Omental fat pad (tissue), 4 donors: Measurements from ENCODE around the gene TPD52L1. TPM values are rescaled to one million over a fixed set of nuclear protein-coding genes. Genes with fewer than 3 reads are reported as not detected.

ENCODE experiments used
- ATAC-seq: fragments of 150-250 bp; one replicate; pipeline ENCODE4 v1.9.1; 2016; ENCODE audit warnings: mild to moderate bottlenecking, moderate library complexity; ENCODE audit not compliant: low FRiP score
- DNase-seq: peaks from one replicate; pipeline ENCODE4 v3.0.0-alpha.2; 2019; ENCODE audit warnings: low spot score
- total RNA-seq, 4 donors: library from RNA; depleted of rRNA; stranded (reverse); fragments of >200 nt; gene quantifications; one replicate each; pipeline ENCODE4 v1.1.0, GENCODE V29; 2016
- TF ChIP-seq, protein P1 (sequence below), 3 donors: fragments of 450-650 bp; IDR thresholded peaks; one replicate each; pipeline ENCODE4 v1.5.1; 2016 to 2017; ENCODE audit warnings: antibody characterized with exemption in 3 of 3, mild to moderate bottlenecking in 3 of 3, moderate library complexity in 2 of 3

TPD52L1 gene
- total RNA-seq, 4 donors from 2014 or later, result 59.1 to 150 (median 68.4) TPM

DNA sequence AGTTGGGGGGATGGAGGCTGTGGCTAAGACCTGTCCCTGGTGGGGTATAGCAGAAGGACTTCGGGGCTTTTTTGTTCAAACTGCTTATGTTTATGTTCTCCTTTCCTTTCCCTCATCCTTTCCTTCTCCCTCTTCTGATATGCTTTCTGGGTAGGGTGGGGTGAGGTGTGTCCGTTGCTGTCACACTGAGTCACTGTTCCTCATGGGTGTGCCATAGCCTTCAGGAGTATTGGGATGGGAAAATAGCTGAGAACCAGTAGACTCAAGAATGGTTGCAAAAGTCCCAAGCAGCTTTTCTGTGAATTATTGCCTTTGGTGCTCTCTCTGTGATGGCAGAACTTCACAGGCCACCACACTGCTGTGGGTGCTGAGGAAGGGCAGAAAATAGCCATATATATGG lies 39.6 kb downstream of the TPD52L1 start:
- DNase-seq (no peak), ATAC-seq (no peak)
- TF ChIP-seq, protein P1, sequence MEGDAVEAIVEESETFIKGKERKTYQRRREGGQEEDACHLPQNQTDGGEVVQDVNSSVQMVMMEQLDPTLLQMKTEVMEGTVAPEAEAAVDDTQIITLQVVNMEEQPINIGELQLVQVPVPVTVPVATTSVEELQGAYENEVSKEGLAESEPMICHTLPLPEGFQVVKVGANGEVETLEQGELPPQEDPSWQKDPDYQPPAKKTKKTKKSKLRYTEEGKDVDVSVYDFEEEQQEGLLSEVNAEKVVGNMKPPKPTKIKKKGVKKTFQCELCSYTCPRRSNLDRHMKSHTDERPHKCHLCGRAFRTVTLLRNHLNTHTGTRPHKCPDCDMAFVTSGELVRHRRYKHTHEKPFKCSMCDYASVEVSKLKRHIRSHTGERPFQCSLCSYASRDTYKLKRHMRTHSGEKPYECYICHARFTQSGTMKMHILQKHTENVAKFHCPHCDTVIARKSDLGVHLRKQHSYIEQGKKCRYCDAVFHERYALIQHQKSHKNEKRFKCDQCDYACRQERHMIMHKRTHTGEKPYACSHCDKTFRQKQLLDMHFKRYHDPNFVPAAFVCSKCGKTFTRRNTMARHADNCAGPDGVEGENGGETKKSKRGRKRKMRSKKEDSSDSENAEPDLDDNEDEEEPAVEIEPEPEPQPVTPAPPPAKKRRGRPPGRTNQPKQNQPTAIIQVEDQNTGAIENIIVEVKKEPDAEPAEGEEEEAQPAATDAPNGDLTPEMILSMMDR (IDR thresholded peaks at IDR 0.05), result no peak

DNA sequence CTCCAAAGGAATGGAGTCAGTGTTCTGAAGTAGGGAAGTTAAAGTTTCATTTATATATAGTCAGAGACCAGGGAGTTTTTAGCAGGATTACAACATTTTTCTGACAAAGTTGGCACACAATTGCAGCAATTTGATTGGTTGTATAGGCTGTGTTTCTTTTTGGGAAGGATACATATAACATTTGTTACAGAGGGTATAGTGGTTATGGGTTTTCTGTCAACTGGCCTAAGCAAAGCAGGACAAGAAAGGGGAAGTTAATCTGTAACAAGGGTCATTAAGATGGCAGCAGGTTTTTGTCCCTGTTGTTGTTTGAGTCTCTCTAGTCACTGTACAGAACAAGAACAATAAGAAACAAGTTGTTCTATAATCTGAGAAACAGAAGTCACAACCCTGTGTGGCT lies 41.4 kb downstream of the TPD52L1 start:
- ATAC-seq, result no peak
- no peak for DNase-seq
- TF ChIP-seq, protein P1 (IDR thresholded peaks at IDR 0.05), result no peak

DNA sequence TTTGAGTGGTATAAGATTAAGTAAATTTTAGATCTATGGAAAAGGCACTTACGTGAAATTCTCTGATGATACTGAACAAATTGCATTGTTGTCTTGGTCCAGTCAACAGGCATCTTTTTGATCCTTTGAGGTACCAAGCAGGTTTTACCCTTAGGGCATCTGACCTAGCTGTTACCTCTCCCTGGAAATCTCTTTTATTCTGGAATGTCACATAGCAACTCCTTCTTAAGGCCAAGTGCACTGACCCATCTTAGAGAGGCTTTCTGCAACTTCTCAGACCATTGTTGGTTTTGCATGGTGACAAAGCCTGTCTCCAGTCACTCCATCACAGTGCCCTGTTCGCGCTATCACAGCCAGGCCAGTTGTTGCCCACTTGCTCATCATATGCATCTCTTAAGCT lies 42.0 kb downstream of the TPD52L1 start:
- no peak for ATAC-seq
- DNase-seq, result no peak
- TF ChIP-seq, protein P1 (IDR thresholded peaks at IDR 0.05), result no peak

DNA sequence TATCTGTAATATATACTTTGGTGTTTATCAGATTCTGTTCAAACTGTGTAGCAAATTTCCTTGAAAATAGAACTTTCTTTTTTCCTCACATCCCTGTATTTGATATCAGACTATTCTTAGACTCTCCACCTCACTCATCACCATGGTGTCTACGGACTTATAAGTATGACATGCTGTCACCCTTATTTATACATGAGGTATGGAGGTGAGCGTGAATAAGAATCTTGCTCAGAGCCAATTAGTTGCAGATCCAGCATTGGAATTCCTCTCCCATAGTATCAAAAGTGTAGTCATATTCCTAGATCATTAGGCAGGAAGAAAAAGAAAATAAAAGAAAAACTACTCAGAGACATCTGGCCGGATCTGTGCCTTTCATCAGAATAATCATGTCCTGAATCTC lies 43.0 kb downstream of the TPD52L1 start:
- ATAC-seq, result no peak
- DNase-seq, result no peak
- TF ChIP-seq, protein P1 (IDR thresholded peaks at IDR 0.05), result no peak

DNA sequence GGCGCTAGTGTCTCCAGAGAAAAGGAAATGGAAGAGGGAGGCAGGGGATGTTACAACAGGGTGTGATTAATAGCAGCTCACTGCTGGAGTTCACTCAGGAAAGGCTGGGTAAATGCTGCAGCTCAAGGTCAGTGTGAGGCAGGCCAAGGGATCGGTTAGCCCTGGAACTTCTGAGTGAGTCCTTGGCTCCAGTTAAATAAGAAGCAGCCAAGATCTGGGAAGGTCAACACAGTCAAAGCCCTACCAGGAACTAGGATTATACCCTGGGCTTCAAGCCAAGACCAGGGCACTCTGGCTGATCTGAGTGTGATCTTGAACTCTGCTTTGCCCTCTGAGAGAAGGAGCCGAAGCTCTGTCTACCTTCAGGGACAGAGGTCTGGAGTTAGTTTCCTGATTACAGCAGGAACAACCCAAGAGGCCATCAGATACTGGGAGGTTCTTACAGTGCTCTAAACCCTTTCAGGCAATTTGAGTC lies 44.3 kb downstream of the TPD52L1 start:
- no peak for DNase-seq
- ATAC-seq, result peak; percentile 92
- TF ChIP-seq, protein P1 (IDR thresholded peaks at IDR 0.05), result no peak

DNA sequence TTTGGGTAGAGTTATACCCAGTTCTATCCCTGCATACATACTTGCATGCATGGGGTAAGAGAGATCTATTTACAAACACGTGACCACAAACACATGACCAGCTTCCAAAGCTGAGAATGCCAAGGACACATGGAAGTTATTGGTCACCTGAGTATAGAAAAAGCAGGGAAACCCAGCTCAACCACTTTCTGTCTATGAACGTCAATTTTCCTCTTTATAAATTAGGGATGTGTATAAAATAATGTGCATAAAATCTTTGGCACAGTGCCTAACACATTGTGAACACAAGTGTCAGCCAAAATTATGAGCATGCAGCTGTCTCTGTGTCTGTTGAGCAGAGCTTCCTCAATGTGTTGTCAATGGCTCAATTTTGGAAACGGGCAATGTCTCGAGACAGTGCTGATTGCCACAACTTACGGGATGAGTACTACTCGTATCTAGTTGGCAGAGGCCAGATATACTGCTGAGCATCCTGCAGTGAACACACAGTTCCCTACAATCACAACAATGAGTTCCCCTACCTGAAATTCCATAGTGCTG lies 44.9 kb downstream of the TPD52L1 start:
- no peak for ATAC-seq
- no peak for DNase-seq
- TF ChIP-seq, protein P1 (IDR thresholded peaks at IDR 0.05), result no peak

DNA sequence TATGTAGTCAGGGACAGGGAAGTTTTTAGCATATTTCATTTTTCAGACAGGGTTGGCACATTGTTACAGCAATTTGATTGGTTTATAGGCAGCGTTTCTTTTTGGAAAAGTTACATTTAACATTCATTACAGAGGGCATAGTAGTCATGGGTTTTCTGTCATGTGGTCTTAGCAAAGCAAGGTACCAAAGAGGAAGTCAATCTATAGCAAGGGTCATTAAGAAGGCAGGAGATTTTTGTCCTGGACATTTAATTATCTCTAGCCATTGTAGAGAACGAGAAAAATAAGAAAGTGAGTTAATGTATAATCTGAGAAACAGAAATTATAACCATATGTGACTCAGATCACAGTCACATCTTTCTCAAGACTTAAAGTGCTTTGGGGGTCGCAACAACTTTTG lies 47.4 kb downstream of the TPD52L1 start:
- DNase-seq, result no peak
- TF ChIP-seq, protein P1 (IDR thresholded peaks at IDR 0.05), result no peak
- no peak for ATAC-seq
